ENCODE measurements around the gene TTLL6. TPM values are rescaled to one million over a fixed set of nuclear protein-coding genes. Genes with fewer than 3 reads are reported as not detected.

TTLL6 gene
- total and polyA plus RNA-seq, 2 donors (not counting 3 experiments of a cell fraction or from before 2014, with no cell fraction given): not detected

DNA sequence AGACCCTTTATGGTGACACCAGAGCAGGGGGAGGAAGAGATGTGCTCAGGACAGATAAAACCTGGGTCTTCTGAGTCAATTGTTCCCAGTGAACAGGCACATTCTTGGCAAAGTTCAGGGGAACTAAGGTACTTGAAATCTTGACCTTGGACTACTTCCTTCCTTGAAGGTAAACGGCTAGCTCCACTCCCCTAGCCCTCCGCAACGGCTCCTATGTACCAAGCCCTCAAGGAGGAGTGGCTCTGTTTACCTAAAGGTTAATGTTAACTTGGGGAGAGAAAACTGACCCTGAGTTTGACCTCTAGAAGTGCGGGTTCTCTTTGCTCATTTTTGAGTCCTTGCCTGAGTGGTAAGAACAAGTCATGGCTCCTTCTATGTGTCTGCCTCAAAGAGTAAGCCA, 7.8 kb downstream of the TTLL6 start:
- DNase-seq (ENCODE audit: low read depth, low spot score): no peak
- no peaks in the 10 kb centered on the region for H3K36me3 ChIP-seq (ENCODE audit: control insufficient read depth in 2 of 2, extremely low read depth in 1 of 2, insufficient read depth in 2 of 2, low read length in 2 of 2)
- intact Hi-C loops (cut with micrococcal nuclease): no loop called here
- H4K20me1 ChIP-seq (replicated peaks; ENCODE audit: control insufficient read depth, extremely low read depth, insufficient read depth, low read length): no peaks in the 10 kb centered on the region
- dilution Hi-C loops (cut with MboI; ENCODE audit: extremely low pct_ligation_motif_present, low sequenced_read_pairs): no loop called here
- H3K4me3 ChIP-seq (replicated peaks in 1 of 3; ENCODE audit: insufficient read depth in 1 of 3, low read depth in 1 of 3, low read length in 3 of 3): no peak overlapping the region
- no peaks in the 10 kb centered on the region for H3K79me2 ChIP-seq (ENCODE audit: control insufficient read depth, insufficient read depth, low read length)
- H2AFZ ChIP-seq (ENCODE audit: low read depth, low read length): no peak overlapping the region
- H3K27ac ChIP-seq (ENCODE audit: insufficient read depth, low read depth, low read length): no peak overlapping the region
- peaks cover 2 to 4% of the 10 kb centered on the region in 2 experiments for H3K27me3 ChIP-seq (ENCODE audit: control insufficient read depth in 2 of 2, insufficient read depth in 2 of 2, low read length in 2 of 2)
- no peak overlapping the region for H3K4me2 ChIP-seq (ENCODE audit: insufficient read depth, low read length)
- no peaks in the 10 kb centered on the region for H3K9me1 ChIP-seq (replicated peaks; ENCODE audit: control insufficient read depth, extremely low read depth, insufficient read depth, low read length)
- no TSS peak for BruUV-seq (replicated peaks)
- TF ChIP-seq, protein P1, sequence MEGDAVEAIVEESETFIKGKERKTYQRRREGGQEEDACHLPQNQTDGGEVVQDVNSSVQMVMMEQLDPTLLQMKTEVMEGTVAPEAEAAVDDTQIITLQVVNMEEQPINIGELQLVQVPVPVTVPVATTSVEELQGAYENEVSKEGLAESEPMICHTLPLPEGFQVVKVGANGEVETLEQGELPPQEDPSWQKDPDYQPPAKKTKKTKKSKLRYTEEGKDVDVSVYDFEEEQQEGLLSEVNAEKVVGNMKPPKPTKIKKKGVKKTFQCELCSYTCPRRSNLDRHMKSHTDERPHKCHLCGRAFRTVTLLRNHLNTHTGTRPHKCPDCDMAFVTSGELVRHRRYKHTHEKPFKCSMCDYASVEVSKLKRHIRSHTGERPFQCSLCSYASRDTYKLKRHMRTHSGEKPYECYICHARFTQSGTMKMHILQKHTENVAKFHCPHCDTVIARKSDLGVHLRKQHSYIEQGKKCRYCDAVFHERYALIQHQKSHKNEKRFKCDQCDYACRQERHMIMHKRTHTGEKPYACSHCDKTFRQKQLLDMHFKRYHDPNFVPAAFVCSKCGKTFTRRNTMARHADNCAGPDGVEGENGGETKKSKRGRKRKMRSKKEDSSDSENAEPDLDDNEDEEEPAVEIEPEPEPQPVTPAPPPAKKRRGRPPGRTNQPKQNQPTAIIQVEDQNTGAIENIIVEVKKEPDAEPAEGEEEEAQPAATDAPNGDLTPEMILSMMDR (IDR thresholded peaks at IDR 0.05; ENCODE audit: extremely low read depth in 1 of 2, insufficient read depth in 1 of 2, low read depth in 1 of 2, low read length in 2 of 2): no peak
- TF ChIP-seq POLR2A (IDR thresholded peaks at IDR 0.05; ENCODE audit: low read depth, low read length) (no peak), JUN (IDR thresholded peaks at IDR 0.05; ENCODE audit: borderline replicate concordance, insufficient read depth, insufficient read length, low read depth) (no peak)
- H3K9ac ChIP-seq (replicated peaks; ENCODE audit: extremely low read depth, insufficient read depth, low read length): no peak overlapping the region
- no peaks in the 10 kb centered on the region for H3K9me3 ChIP-seq (replicated peaks; ENCODE audit: control insufficient read depth, insufficient read depth, low read length)
- H3K4me1 ChIP-seq (ENCODE audit: control insufficient read depth, extremely low read depth, insufficient read depth, low read length): no peaks in the 10 kb centered on the region
- no peak for FAIRE-seq
- ChIA-PET CTCF (interaction anchor here (0.7 to 25.1 kb wide), 4 partner anchors 70 to 139 kb away, joined by 3 to 1186 read pairs (median 3); no protein-coding TSS in a partner anchor), POLR2A (no interaction called here)

DNA sequence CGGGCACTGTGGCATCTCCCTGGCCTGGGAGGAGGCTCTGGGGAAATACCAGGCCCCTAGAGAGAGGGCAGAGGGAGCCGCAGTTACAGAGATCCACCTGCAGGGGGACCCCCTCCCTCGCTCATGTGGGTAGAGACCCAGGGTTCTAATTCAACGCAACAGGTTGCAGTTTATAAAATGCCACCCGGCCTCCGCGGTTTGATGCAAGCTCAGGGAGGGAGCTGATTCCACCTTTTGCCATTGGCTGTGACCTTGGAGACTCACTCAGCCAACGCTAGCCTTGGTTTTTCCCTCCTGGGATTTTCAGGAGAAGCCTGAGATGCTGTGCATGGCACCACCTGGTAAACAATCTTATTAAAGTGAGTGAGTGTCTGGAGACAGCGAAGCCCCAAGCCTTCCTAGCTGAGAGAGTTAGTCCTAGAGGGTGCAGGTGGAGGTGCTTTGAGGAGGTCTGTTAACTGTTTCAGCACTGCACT, 12.1 kb downstream of the TTLL6 start:
- FAIRE-seq (peak; percentile 87), DNase-seq (ENCODE audit: low read depth, low spot score) (peak; percentile 47)
- Histone ChIP-seq H3K9me3 (replicated peaks; ENCODE audit: control insufficient read depth, insufficient read depth, low read length) (no peaks in the 10 kb centered on the region), H3K4me1 (ENCODE audit: control insufficient read depth, extremely low read depth, insufficient read depth, low read length) (no peaks in the 10 kb centered on the region), H3K9me1 (replicated peaks; ENCODE audit: control insufficient read depth, extremely low read depth, insufficient read depth, low read length) (no peaks in the 10 kb centered on the region), H3K27me3 (ENCODE audit: control insufficient read depth in 2 of 2, insufficient read depth in 2 of 2, low read length in 2 of 2) (peaks cover 2 to 5% of the 10 kb centered on the region in 2 experiments), H4K20me1 (replicated peaks; ENCODE audit: control insufficient read depth, extremely low read depth, insufficient read depth, low read length) (no peaks in the 10 kb centered on the region), H3K27ac (ENCODE audit: insufficient read depth, low read depth, low read length) (no peak overlapping the region), H3K79me2 (ENCODE audit: control insufficient read depth, insufficient read depth, low read length) (no peaks in the 10 kb centered on the region), H3K9ac (replicated peaks; ENCODE audit: extremely low read depth, insufficient read depth, low read length) (no peak overlapping the region), H3K4me3 (replicated peaks in 1 of 3; ENCODE audit: insufficient read depth in 1 of 3, low read depth in 1 of 3, low read length in 3 of 3) (no peak overlapping the region), H3K36me3 (ENCODE audit: control insufficient read depth in 2 of 2, extremely low read depth in 1 of 2, insufficient read depth in 2 of 2, low read length in 2 of 2) (no peaks in the 10 kb centered on the region), H2AFZ (ENCODE audit: low read depth, low read length) (no peak overlapping the region), H3K4me2 (ENCODE audit: insufficient read depth, low read length) (no peak overlapping the region)
- ChIA-PET CTCF (interaction anchor here (0.7 to 25.1 kb wide), 14 partner anchors 10 to 486 kb away, joined by 3 to 1186 read pairs (median 5); partner anchors contain the start of genes HOXB13 and TTLL6), POLR2A (no interaction called here)
- intact Hi-C loops (cut with micrococcal nuclease) (loop anchor here (1.0 kb wide), 1 partner anchor 74 kb away; no protein-coding TSS in a partner anchor), dilution Hi-C loops (cut with MboI; ENCODE audit: extremely low pct_ligation_motif_present, low sequenced_read_pairs) (no loop called here)
- no TSS peak for BruUV-seq (replicated peaks)
- no peak for TF ChIP-seq MYC (IDR thresholded peaks at IDR 0.05; ENCODE audit: low read depth, low read length)
- TF ChIP-seq, protein P1 (IDR thresholded peaks at IDR 0.05; ENCODE audit: extremely low read depth in 1 of 2, insufficient read depth in 1 of 2, low read depth in 1 of 2, low read length in 2 of 2): peak; percentile 87 to 94
